ENCODE data around the gene TSNAXIP1. TPM values are rescaled to one million over a fixed set of nuclear protein-coding genes. Genes with fewer than 3 reads are reported as not detected.

TSNAXIP1 gene
- total RNA-seq, 1 donor = 1.8 TPM

- H3K4me3 ChIP-seq (ENCODE audit: insufficient read depth, low read length) = no peak overlapping the region
- no peaks in the 10 kb centered on the region for H3K79me2 ChIP-seq (ENCODE audit: insufficient read depth, low read length)
- peaks cover 5% of the 10 kb centered on the region for H4K20me1 ChIP-seq (ENCODE audit: insufficient read depth, low read length)
- no peaks in the 10 kb centered on the region for H3K9me3 ChIP-seq (ENCODE audit: low read depth, low read length)
- no peaks in the 10 kb centered on the region for H3K27me3 ChIP-seq (ENCODE audit: insufficient read depth, low read length)
- no peaks in the 10 kb centered on the region for H3K4me1 ChIP-seq (ENCODE audit: insufficient read depth, low read length)
- no peak overlapping the region for H3K4me2 ChIP-seq (ENCODE audit: insufficient read depth, low read length)
- H3K27ac ChIP-seq (ENCODE audit: low read depth, low read length) = no peak overlapping the region
- H2AFZ ChIP-seq (ENCODE audit: low read length) = no peak overlapping the region
- TF ChIP-seq, protein P1, sequence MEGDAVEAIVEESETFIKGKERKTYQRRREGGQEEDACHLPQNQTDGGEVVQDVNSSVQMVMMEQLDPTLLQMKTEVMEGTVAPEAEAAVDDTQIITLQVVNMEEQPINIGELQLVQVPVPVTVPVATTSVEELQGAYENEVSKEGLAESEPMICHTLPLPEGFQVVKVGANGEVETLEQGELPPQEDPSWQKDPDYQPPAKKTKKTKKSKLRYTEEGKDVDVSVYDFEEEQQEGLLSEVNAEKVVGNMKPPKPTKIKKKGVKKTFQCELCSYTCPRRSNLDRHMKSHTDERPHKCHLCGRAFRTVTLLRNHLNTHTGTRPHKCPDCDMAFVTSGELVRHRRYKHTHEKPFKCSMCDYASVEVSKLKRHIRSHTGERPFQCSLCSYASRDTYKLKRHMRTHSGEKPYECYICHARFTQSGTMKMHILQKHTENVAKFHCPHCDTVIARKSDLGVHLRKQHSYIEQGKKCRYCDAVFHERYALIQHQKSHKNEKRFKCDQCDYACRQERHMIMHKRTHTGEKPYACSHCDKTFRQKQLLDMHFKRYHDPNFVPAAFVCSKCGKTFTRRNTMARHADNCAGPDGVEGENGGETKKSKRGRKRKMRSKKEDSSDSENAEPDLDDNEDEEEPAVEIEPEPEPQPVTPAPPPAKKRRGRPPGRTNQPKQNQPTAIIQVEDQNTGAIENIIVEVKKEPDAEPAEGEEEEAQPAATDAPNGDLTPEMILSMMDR (IDR thresholded peaks at IDR 0.05; ENCODE audit: extremely low read depth, low read depth, low read length) = no peak
- DNase-seq (ENCODE audit: insufficient read length, low spot score, missing footprints) = no peak
- no peaks in the 10 kb centered on the region for H3K36me3 ChIP-seq (ENCODE audit: insufficient read depth, low read length)
These were observed 43.6 kb upstream of the TSNAXIP1 start for GRCh38 chr16:67763066-67763465.

- H3K79me2 ChIP-seq (ENCODE audit: insufficient read depth, low read length) = no peaks in the 10 kb centered on the region
- no peak overlapping the region for H3K4me3 ChIP-seq (ENCODE audit: insufficient read depth, low read length)
- no peak overlapping the region for H3K4me2 ChIP-seq (ENCODE audit: insufficient read depth, low read length)
- H3K27me3 ChIP-seq (ENCODE audit: insufficient read depth, low read length) = no peaks in the 10 kb centered on the region
- H3K36me3 ChIP-seq (ENCODE audit: insufficient read depth, low read length) = no peaks in the 10 kb centered on the region
- no peaks in the 10 kb centered on the region for H3K4me1 ChIP-seq (ENCODE audit: insufficient read depth, low read length)
- H3K9me3 ChIP-seq (ENCODE audit: low read depth, low read length) = no peaks in the 10 kb centered on the region
- TF ChIP-seq, protein P1 (IDR thresholded peaks at IDR 0.05; ENCODE audit: extremely low read depth, low read depth, low read length) = no peak
- no peak overlapping the region for H3K27ac ChIP-seq (ENCODE audit: low read depth, low read length)
- H2AFZ ChIP-seq (ENCODE audit: low read length) = no peak overlapping the region
- peaks cover 5% of the 10 kb centered on the region for H4K20me1 ChIP-seq (ENCODE audit: insufficient read depth, low read length)
- no peak for DNase-seq (ENCODE audit: insufficient read length, low spot score, missing footprints)
These were observed 42.5 kb upstream of the TSNAXIP1 start for GRCh38 chr16:67764158-67764667.

DNA sequence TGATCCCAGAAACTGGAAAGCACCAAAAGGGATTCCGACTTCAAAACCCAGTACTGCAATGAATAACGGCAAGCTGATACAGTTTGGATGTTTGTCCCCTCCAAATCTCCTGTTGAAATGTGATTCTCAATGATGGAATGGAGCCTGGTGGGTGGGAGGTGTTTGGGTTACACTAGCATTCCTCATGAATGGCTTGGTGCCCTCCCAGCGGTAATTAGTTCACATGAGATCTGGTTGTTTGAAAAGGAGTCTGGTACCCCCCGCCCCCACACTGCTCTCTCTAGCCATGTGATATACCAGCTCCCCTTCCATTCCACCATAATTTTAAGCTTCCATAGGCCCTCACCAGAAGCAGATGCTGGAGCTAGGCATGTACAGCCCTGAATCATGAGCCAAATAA, 40.4 kb upstream of the TSNAXIP1 start:
- H3K27me3 ChIP-seq (ENCODE audit: insufficient read depth, low read length) = no peaks in the 10 kb centered on the region
- no peak for DNase-seq (ENCODE audit: insufficient read length, low spot score, missing footprints)
- H2AFZ ChIP-seq (ENCODE audit: low read length) = no peak overlapping the region
- H3K9me3 ChIP-seq (ENCODE audit: low read depth, low read length) = no peaks in the 10 kb centered on the region
- H3K4me2 ChIP-seq (ENCODE audit: insufficient read depth, low read length) = no peak overlapping the region
- no peaks in the 10 kb centered on the region for H3K4me1 ChIP-seq (ENCODE audit: insufficient read depth, low read length)
- H3K36me3 ChIP-seq (ENCODE audit: insufficient read depth, low read length) = no peaks in the 10 kb centered on the region
- H3K79me2 ChIP-seq (ENCODE audit: insufficient read depth, low read length) = no peaks in the 10 kb centered on the region
- peaks cover 5% of the 10 kb centered on the region for H4K20me1 ChIP-seq (ENCODE audit: insufficient read depth, low read length)
- no peak overlapping the region for H3K27ac ChIP-seq (ENCODE audit: low read depth, low read length)
- TF ChIP-seq, protein P1 (IDR thresholded peaks at IDR 0.05; ENCODE audit: extremely low read depth, low read depth, low read length) = no peak
- H3K4me3 ChIP-seq (ENCODE audit: insufficient read depth, low read length) = no peak overlapping the region

- Histone ChIP-seq H3K27ac (ENCODE audit: low read depth, low read length) (no peak overlapping the region), H3K36me3 (ENCODE audit: insufficient read depth, low read length) (peaks cover 4% of the 10 kb centered on the region), H4K20me1 (ENCODE audit: insufficient read depth, low read length) (peaks cover 5% of the 10 kb centered on the region), H3K4me2 (ENCODE audit: insufficient read depth, low read length) (no peak overlapping the region), H2AFZ (ENCODE audit: low read length) (no peak overlapping the region), H3K9me3 (ENCODE audit: low read depth, low read length) (no peaks in the 10 kb centered on the region), H3K4me1 (ENCODE audit: insufficient read depth, low read length) (no peaks in the 10 kb centered on the region), H3K4me3 (ENCODE audit: insufficient read depth, low read length) (no peak overlapping the region), H3K27me3 (ENCODE audit: insufficient read depth, low read length) (no peaks in the 10 kb centered on the region), H3K79me2 (ENCODE audit: insufficient read depth, low read length) (peaks cover 8% of the 10 kb centered on the region)
- TF ChIP-seq, protein P1 (IDR thresholded peaks at IDR 0.05; ENCODE audit: extremely low read depth, low read depth, low read length) = no peak
- peak; percentile 77 for DNase-seq (ENCODE audit: insufficient read length, low spot score, missing footprints)
These were observed 38.7 kb upstream of the TSNAXIP1 start for GRCh38 chr16:67767953-67768352.
